Adipose tissue (tissue), 3 donors: Measurements from ENCODE around the gene ANLN. TPM values are rescaled to one million over a fixed set of nuclear protein-coding genes. Genes with fewer than 3 reads are reported as not detected.
"Not testable (repeated sequence)": the region's sequence is repeated elsewhere in the genome, so short reads cannot be mapped to it uniquely, and the experiment has no call there.

Source experiments
- H3K27ac ChIP-seq: one replicate; pipeline ENCODE4 v1.5.1; 2013; ENCODE audit warnings: low read depth, low read length
- WGBS, 3 donors: extraction: QIAGEN DNeasy Blood & Tissue Kit; methylation state at CpG; one replicate each; pipeline ENCODE4 v1.1.7; 2013; 5-methylcytosine and 5-hydroxymethylcytosine counted together
- polyA plus RNA-seq, 3 donors: library from polyadenylated mRNA; stranded (reverse); fragments of 200-250 nt; gene quantifications; one replicate each; pipeline ENCODE4 v1.2.3, GENCODE V29; 2013
- donor health status: healthy with polysubstance abuse.
- donor health status: Bipolar disorder and iron deficiency.
- donor health status: healthy.

Gene ANLN
- polyA plus RNA-seq, 3 donors = 0.10 to 1.2 (median 0.37) TPM

GRCh38 chr7:36484265-36484664 lies 94.6 kb downstream of the ANLN start:
- no peak overlapping the region for H3K27ac ChIP-seq
- WGBS, 3 donors = 49 to 87% (median 74%) methylated on average over 8 of the region's 8 CpGs

- H3K27ac ChIP-seq = no peak overlapping the region
- WGBS, 3 donors = 72 to 75% (median 75%) methylated on average over 4 of the region's 4 CpGs
Measured at GRCh38 chr7:36486336-36486735, 96.7 kb downstream of the ANLN start.

- 28 to 31% (median 31%) methylated on average over 4 of the region's 4 CpGs for WGBS, 3 donors
- no peak overlapping the region for H3K27ac ChIP-seq
Measured at GRCh38 chr7:36487756-36488336, 98.2 kb downstream of the ANLN start.

GRCh38 chr7:36488672-36489071 lies 99.0 kb downstream of the ANLN start:
- 91 to 96% (median 94%) methylated on average over 5 of the region's 5 CpGs for WGBS, 3 donors
- H3K27ac ChIP-seq = not testable (repeated sequence)

- WGBS, 3 donors = 45 to 61% (median 46%) methylated on average over 3 of the region's 3 CpGs
- no peak overlapping the region for H3K27ac ChIP-seq
Measured at GRCh38 chr7:36490419-36490830, 100.8 kb downstream of the ANLN start.

- 90 to 92% (median 91%) methylated on average over 3 of the region's 3 CpGs for WGBS, 3 donors
- H3K27ac ChIP-seq = no peak overlapping the region
Measured at GRCh38 chr7:36491317-36491716, 101.7 kb downstream of the ANLN start.

- no peak overlapping the region for H3K27ac ChIP-seq
- 94 to 97% (median 97%) methylated on average over 6 of the region's 6 CpGs for WGBS, 3 donors
Measured at GRCh38 chr7:36496576-36496975, 106.9 kb downstream of the ANLN start.

- 86 to 91% (median 88%) methylated on average over 6 of the region's 6 CpGs for WGBS, 3 donors
- not testable (repeated sequence) for H3K27ac ChIP-seq
Measured at GRCh38 chr7:36497176-36497575, 107.5 kb downstream of the ANLN start.

GRCh38 chr7:36497775-36498174 lies 108.1 kb downstream of the ANLN start:
- 35 to 72% (median 37%) methylated on average over 4 of the region's 4 CpGs for WGBS, 3 donors
- H3K27ac ChIP-seq = no peak overlapping the region

Other genes with a start within 250 kb of the ANLN start
- 10 to 100 TPM in 1 of 3 donors, 1 to 10 TPM in 2; 9.1 to 23.6 (median 9.3) TPM for gene EEPD1, start 236.6 kb upstream of the ANLN start, polyA plus RNA-seq